Posterior vena cava (tissue), 2 donors: ENCODE data around the gene AVEN. TPM values are rescaled to one million over a fixed set of nuclear protein-coding genes. Genes with fewer than 3 reads are reported as not detected.
"Not testable (repeated sequence)": the region's sequence is repeated elsewhere in the genome, so short reads cannot be mapped to it uniquely, and the experiment has no call there.

Experiments
- DNase-seq: peaks from one replicate; pipeline ENCODE4 v3.0.0-alpha.2; 2020; ENCODE audit warnings: low spot score
- intact Hi-C, 2 donors: fragments of 100-400 bp; cut with DNase I; formaldehyde crosslinking; loops; one replicate each; pipeline versions ENCODE4 v1.14.1 to v1.14.2; 2022 to 2023
- total RNA-seq, 2 donors: library from RNA; stranded (reverse); fragmentation: NEBNext Ultra II Directional; extraction: Animal tissue kit (Norgen Biotek cat#: 25700); gene quantifications; one replicate each; pipeline ENCODE4 v1.2.1, GENCODE V29; 2021
- donor health status: DM: yes; HTN: yes; CAD: no.
- donor health status: DM: yes; HTN: yes; CAD: no.

AVEN gene
- total RNA-seq, 2 donors from 2014 or later: 20.5 to 30.9 TPM

GRCh38 chr15:34047893-34048775 is 9.1 kb upstream of the AVEN start:
- intact Hi-C loops: no loop called here
- DNase-seq: no peak

GRCh38 chr15:34046471-34047145 is 7.6 kb upstream of the AVEN start:
- DNase-seq: no peak

GRCh38 chr15:34043813-34044212 is 4.8 kb upstream of the AVEN start:
- intact Hi-C loops: no loop called here
- no peak for DNase-seq

More at GRCh38 chr15:34046471-34047145, 7.6 kb upstream of the AVEN start:
- intact Hi-C loops: no loop called here

GRCh38 chr15:34043391-34043790 is 4.4 kb upstream of the AVEN start:
- DNase-seq: no peak
- intact Hi-C loops: no loop called here

GRCh38 chr15:34039790-34040113 is 748 bp upstream of the AVEN start:
- intact Hi-C loops: no loop called here

GRCh38 chr15:34038023-34038870 is 757 bp downstream of the AVEN start:
- intact Hi-C loops: no loop called here

More at GRCh38 chr15:34039790-34040113, 748 bp upstream of the AVEN start:
- no peak for DNase-seq

GRCh38 chr15:34031987-34032760 is 6.8 kb downstream of the AVEN start:
- no peak for DNase-seq

More at GRCh38 chr15:34038023-34038870, 757 bp downstream of the AVEN start:
- peak; percentile 92 for DNase-seq

GRCh38 chr15:34027606-34028005 is 11.4 kb downstream of the AVEN start:
- DNase-seq: no peak
- intact Hi-C loops: no loop called here

More at GRCh38 chr15:34031987-34032760, 6.8 kb downstream of the AVEN start:
- intact Hi-C loops: no loop called here

- no peak for DNase-seq
- intact Hi-C loops: no loop called here
Observed at GRCh38 chr15:34025252-34025651, 13.8 kb downstream of the AVEN start.

GRCh38 chr15:34023907-34024306 is 15.1 kb downstream of the AVEN start:
- DNase-seq: no peak
- intact Hi-C loops: no loop called here

- DNase-seq: no peak
- intact Hi-C loops: no loop called here
Observed at GRCh38 chr15:34019369-34019990, 19.5 kb downstream of the AVEN start.

- intact Hi-C loops, DNase-seq: not testable (repeated sequence)
Observed at GRCh38 chr15:34018738-34019137, 20.3 kb downstream of the AVEN start.

- no peak for DNase-seq
- intact Hi-C loops: no loop called here
Observed at GRCh38 chr15:34018021-34018645, 20.9 kb downstream of the AVEN start.

GRCh38 chr15:34014556-34014955 is 24.4 kb downstream of the AVEN start:
- no peak for DNase-seq
- intact Hi-C loops: no loop called here

GRCh38 chr15:34013746-34014145 is 25.3 kb downstream of the AVEN start:
- intact Hi-C loops: no loop called here
- DNase-seq: no peak

GRCh38 chr15:34012461-34013028 is 26.5 kb downstream of the AVEN start:
- DNase-seq: no peak
- intact Hi-C loops: no loop called here

- DNase-seq: no peak
- intact Hi-C loops: no loop called here
Observed at GRCh38 chr15:34011481-34011880, 27.5 kb downstream of the AVEN start.

- intact Hi-C loops: no loop called here
- no peak for DNase-seq
Observed at GRCh38 chr15:34010921-34011320, 28.1 kb downstream of the AVEN start.
